ENCODE results near the gene LARP6. TPM values are rescaled to one million over a fixed set of nuclear protein-coding genes. Genes with fewer than 3 reads are reported as not detected.
A peak's percentile ranks its signal among the peaks of the same experiment; 100 is the strongest.

LARP6 gene
- total RNA-seq, 1 experiment from 2014 or later: 15.2 TPM

DNA sequence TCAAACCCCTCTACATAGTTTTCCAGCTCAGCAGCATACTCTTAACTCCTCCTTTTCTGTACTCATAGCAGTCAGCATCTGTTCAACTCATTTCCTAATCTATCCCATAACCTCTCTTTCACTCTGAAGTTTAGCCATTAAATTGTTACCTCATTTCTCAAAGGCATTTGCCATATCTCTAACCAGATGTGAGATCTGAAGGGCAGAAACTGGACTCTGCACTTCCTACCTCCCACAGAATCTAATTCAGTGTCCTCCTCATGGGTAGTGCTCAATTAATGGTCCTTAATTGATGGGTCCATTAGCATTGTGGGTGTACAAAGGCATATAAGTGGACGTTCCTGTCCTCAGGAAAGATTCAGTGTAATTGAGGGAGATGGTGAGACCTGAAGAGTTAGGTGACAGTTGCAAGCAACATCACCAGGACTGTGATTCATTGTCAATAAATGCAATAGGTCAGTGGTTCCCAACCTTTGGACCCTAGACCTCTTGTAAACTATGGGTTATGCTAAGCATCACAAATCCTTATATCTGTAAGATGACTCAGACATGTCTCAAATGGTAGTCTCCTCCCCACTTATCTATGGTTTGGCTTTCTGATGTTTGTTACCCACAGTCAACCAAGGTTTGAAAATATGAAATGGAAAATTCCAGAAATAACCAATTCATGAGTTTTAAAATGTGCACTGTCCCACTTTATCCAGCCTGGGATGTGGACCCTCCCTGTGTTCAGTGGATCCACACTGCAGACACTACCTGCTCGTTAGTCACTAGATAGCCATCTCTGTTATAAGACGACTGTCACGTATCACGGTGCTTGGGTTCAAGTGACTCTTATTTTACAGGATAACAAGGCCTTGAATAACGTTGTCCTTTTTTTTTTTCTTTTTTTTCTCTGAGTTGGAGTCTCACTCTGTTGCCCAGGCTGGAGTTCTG is 65.6 kb downstream of the LARP6 start:
- POLR2A ChIA-PET: no interaction called here
- H3K27me3 Mint-ChIP-seq (ENCODE audit: low read depth): no peaks in the 10 kb centered on the region; the same call in 1 of the 2 replicates
- peaks cover 17% of the 10 kb centered on the region for H3K4me1 Mint-ChIP-seq
- H3K27ac Mint-ChIP-seq: no peak overlapping the region
- no peaks in the 10 kb centered on the region for H3K36me3 Mint-ChIP-seq
- no peak for TF ChIP-seq AR (CRISPR knock-in tag; IDR thresholded peaks at IDR 0.05)
- peak; percentile 72; the same call in 1 of the 2 replicates for TF ChIP-seq GABPB1 (CRISPR knock-in tag; IDR thresholded peaks at IDR 0.05)
- DNase-seq (ENCODE audit: low spot score) (no peak), ATAC-seq (no peak)
- H3K9me3 Mint-ChIP-seq: no peaks in the 10 kb centered on the region
- H3K4me3 Mint-ChIP-seq: no peak overlapping the region
- CTCF ChIA-PET: interaction anchor here (0.6 to 1.3 kb wide), 2 partner anchors 12 to 24 kb away, joined by 3 to 4 read pairs; no protein-coding TSS in a partner anchor

DNA sequence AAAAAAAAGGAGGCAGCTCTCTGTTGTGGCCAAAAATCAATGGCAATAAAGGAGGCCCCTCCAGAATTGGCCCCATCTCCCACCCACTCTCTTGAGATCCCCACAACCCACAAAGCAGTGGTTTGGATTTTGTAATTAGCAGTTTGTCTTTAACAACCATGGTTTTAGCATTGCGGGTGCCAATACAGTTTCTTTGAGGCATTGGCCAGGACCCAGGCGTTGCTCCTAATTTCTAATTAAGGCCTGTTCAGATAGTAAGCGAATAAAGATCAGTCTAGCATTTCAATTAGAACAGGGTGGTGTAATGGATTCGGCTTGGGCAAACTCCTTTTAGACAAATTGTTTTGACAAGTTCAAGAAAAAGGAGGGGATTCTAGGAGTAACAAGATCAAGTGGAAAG is 67.0 kb downstream of the LARP6 start:
- no peaks in the 10 kb centered on the region; the same call in 1 of the 2 replicates for H3K27me3 Mint-ChIP-seq (ENCODE audit: low read depth)
- H3K9me3 Mint-ChIP-seq: no peaks in the 10 kb centered on the region
- no peak overlapping the region for H3K27ac Mint-ChIP-seq
- H3K36me3 Mint-ChIP-seq: no peaks in the 10 kb centered on the region
- ATAC-seq (no peak), DNase-seq (ENCODE audit: low spot score) (no peak)
- peaks cover 11% of the 10 kb centered on the region for H3K4me1 Mint-ChIP-seq
- no peak overlapping the region for H3K4me3 Mint-ChIP-seq
- ChIA-PET CTCF (interaction anchor here (0.7 kb wide), 1 partner anchor 46 kb away, joined by 3 read pairs; no protein-coding TSS in a partner anchor), POLR2A (no interaction called here)
- TF ChIP-seq ESRRA (CRISPR knock-in tag; IDR thresholded peaks at IDR 0.05; ENCODE audit: borderline replicate concordance) (no peak), ZNF263 (CRISPR knock-in tag; IDR thresholded peaks at IDR 0.05; ENCODE audit: low read depth) (no peak), NR1H2 (CRISPR knock-in tag; IDR thresholded peaks at IDR 0.05) (no peak), ZNF317 (CRISPR knock-in tag; IDR thresholded peaks at IDR 0.05; ENCODE audit: borderline replicate concordance, low read depth) (no peak)
- TF ChIP-seq, protein P1, sequence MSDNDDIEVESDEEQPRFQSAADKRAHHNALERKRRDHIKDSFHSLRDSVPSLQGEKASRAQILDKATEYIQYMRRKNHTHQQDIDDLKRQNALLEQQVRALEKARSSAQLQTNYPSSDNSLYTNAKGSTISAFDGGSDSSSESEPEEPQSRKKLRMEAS (CRISPR knock-in tag; IDR thresholded peaks at IDR 0.05): no peak
- TF ChIP-seq, protein P2, sequence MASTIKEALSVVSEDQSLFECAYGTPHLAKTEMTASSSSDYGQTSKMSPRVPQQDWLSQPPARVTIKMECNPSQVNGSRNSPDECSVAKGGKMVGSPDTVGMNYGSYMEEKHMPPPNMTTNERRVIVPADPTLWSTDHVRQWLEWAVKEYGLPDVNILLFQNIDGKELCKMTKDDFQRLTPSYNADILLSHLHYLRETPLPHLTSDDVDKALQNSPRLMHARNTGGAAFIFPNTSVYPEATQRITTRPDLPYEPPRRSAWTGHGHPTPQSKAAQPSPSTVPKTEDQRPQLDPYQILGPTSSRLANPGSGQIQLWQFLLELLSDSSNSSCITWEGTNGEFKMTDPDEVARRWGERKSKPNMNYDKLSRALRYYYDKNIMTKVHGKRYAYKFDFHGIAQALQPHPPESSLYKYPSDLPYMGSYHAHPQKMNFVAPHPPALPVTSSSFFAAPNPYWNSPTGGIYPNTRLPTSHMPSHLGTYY (CRISPR knock-in tag; IDR thresholded peaks at IDR 0.05): no peak

- CTCF ChIA-PET: interaction anchor here (0.9 kb wide), 1 partner anchor 28 kb away, joined by 4 read pairs; no protein-coding TSS in a partner anchor
- ATAC-seq: no peak
- no peak overlapping the region for H3K27ac Mint-ChIP-seq
Measured at GRCh38 chr15:70783610-70784022, 70.3 kb downstream of the LARP6 start.

More at GRCh38 chr15:70783610-70784022, 70.3 kb downstream of the LARP6 start:
- DNase-seq (ENCODE audit: low spot score): no peak
- Mint-ChIP-seq H3K9me3 (peaks cover 3% of the 10 kb centered on the region), H3K4me3 (no peak overlapping the region), H3K4me1 (peaks cover 5% of the 10 kb centered on the region; the same call in 1 of the 2 replicates), H3K27me3 (ENCODE audit: low read depth) (no peaks in the 10 kb centered on the region; the same call in 1 of the 2 replicates), H3K36me3 (no peaks in the 10 kb centered on the region)
- no peak for TF ChIP-seq ZNF532 (CRISPR knock-in tag; IDR thresholded peaks at IDR 0.05; ENCODE audit: borderline replicate concordance)
- POLR2A ChIA-PET: no interaction called here

Measured in WTC11 (cell line).